Activated T-helper 1 cell treated with Interleukin-2 at 50 U/mL for 16 hours (primary cell): ENCODE data around the gene RASSF1.
"Not testable (repeated sequence)": the region's sequence is repeated elsewhere in the genome, so short reads cannot be mapped to it uniquely, and the experiment has no call there.

Experiments used
- DNase-seq: peaks from one replicate; pipeline ENCODE4 v3.0.0-alpha.2; 2020; ENCODE audit warnings: low read depth

The RASSF1 gene

GRCh38 chr3:50323614-50324199 is 16.9 kb downstream of the RASSF1 start:
- DNase-seq: no peak

- no peak for DNase-seq
These were observed 17.5 kb downstream of the RASSF1 start for GRCh38 chr3:50323092-50323600.

GRCh38 chr3:50322386-50323091 is 18.1 kb downstream of the RASSF1 start, which contains the start of gene HYAL2:
Gene HYAL2 (minus strand): TSS chr3:50322745. CDS start chr3:50320489, 2,256 bp downstream.
- no peak for DNase-seq

GRCh38 chr3:50322115-50322385 is 18.6 kb downstream of the RASSF1 start:
- DNase-seq: no peak

- peak; percentile 64 for DNase-seq
These were observed 19.1 kb downstream of the RASSF1 start for GRCh38 chr3:50321336-50322114.

GRCh38 chr3:50320853-50321335 is 19.7 kb downstream of the RASSF1 start:
- peak; percentile 52 for DNase-seq

- no peak for DNase-seq
These were observed 20.6 kb downstream of the RASSF1 start for GRCh38 chr3:50319894-50320625.

- no peak for DNase-seq
These were observed 21.3 kb downstream of the RASSF1 start for GRCh38 chr3:50319181-50319893.

GRCh38 chr3:50318615-50319014 is 22.0 kb downstream of the RASSF1 start:
- DNase-seq: no peak

- no peak for DNase-seq
These were observed 22.5 kb downstream of the RASSF1 start for GRCh38 chr3:50318163-50318562.

GRCh38 chr3:50317300-50317699 is 23.3 kb downstream of the RASSF1 start:
- DNase-seq: no peak

- DNase-seq: peak; percentile 62
These were observed 23.9 kb downstream of the RASSF1 start for GRCh38 chr3:50316657-50317242.

GRCh38 chr3:50314816-50315215 is 25.8 kb downstream of the RASSF1 start:
- no peak for DNase-seq

- DNase-seq: no peak
These were observed 26.3 kb downstream of the RASSF1 start for GRCh38 chr3:50314342-50314741.

- DNase-seq: not testable (repeated sequence)
These were observed 28.6 kb downstream of the RASSF1 start for GRCh38 chr3:50312041-50312440.

- no peak for DNase-seq
These were observed 36.0 kb downstream of the RASSF1 start for GRCh38 chr3:50304601-50305000.

GRCh38 chr3:50303013-50303815 is 37.4 kb downstream of the RASSF1 start, which contains the start of gene HYAL1:
Gene HYAL1 (minus strand): TSS chr3:50303574. CDS start chr3:50302956, 618 bp downstream.
- no peak for DNase-seq

- no peak for DNase-seq
These were observed 38.3 kb downstream of the RASSF1 start for GRCh38 chr3:50302095-50303012.

GRCh38 chr3:50300681-50301254 is 39.9 kb downstream of the RASSF1 start:
- DNase-seq: no peak
